Subcutaneous adipose tissue (tissue), 4 donors: ENCODE results near the gene THAP8. TPM values are rescaled to one million over a fixed set of nuclear protein-coding genes. Genes with fewer than 3 reads are reported as not detected.

Experiments used
- CTCF ChIP-seq: fragments of 450-650 bp; IDR thresholded peaks from one replicate; pipeline ENCODE4 v1.5.1; 2016; ENCODE audit warnings: low read depth, mild to moderate bottlenecking, control low read depth, antibody characterized with exemption, moderate library complexity
- total RNA-seq, 4 donors: library from RNA; depleted of rRNA; stranded (reverse); fragments of >200 nt; gene quantifications; one replicate each; pipeline ENCODE4 v1.1.0, GENCODE V29; 2016

THAP8 gene
- 10 to 100 TPM in 1 of 4 donors, 1 to 10 TPM in 3; 2.9 to 10.5 (median 9.3) TPM for total RNA-seq

- TF ChIP-seq CTCF, result no peak
Measured at GRCh38 chr19:36054119-36054732, at the start of gene THAP8. TSS of gene THAP8 (minus strand) at chr19:36054285. CDS start at chr19:36054217, 68 bp downstream.

GRCh38 chr19:36103040-36103626, 49.0 kb upstream of the THAP8 start:
- no peak for TF ChIP-seq CTCF

GRCh38 chr19:36101550-36102327, 47.7 kb upstream of the THAP8 start:
- no peak for TF ChIP-seq CTCF

- TF ChIP-seq CTCF, result no peak
Measured at GRCh38 chr19:36100476-36100875, 46.4 kb upstream of the THAP8 start.

GRCh38 chr19:36099166-36099785, 45.2 kb upstream of the THAP8 start:
- no peak for TF ChIP-seq CTCF

- no peak for TF ChIP-seq CTCF
Measured at GRCh38 chr19:36097036-36097435, 43.0 kb upstream of the THAP8 start.

GRCh38 chr19:36093687-36094086, 39.6 kb upstream of the THAP8 start:
- no peak for TF ChIP-seq CTCF
